OCI-LY7 (cell line): Measurements from ENCODE around the gene MRPL49. TPM values are rescaled to one million over a fixed set of nuclear protein-coding genes. Genes with fewer than 3 reads are reported as not detected.

Experiments used
- BruUV-seq: library from RNA; stranded (reverse); fragments of 400-500 nt; replicated peaks from 2 replicates; lab custom pipeline; 2021; lab: Mats Ljungman, UMichigan
- CTCF ChIA-PET: fragments of 300-600 bp; sonication (Branson Sonifier 250); formaldehyde crosslinking; loops from one replicate; lab custom pipeline; 2022; ENCODE audit warnings: antibody characterized with exemption; ENCODE audit not compliant: unreplicated experiment; lab: Charles Lee
- POLR2A ChIA-PET: fragments of 300-600 bp; sonication (Branson Sonifier 250); formaldehyde crosslinking; loops from one replicate; lab custom pipeline; 2022; ENCODE audit warnings: antibody characterized with exemption; lab: Charles Lee
- DNase-seq: peaks from one replicate; pipeline ENCODE4 v3.0.0-alpha.2; 2015; ENCODE audit warnings: low spot score
- H2AFZ ChIP-seq: fragments of 200-600 bp; sonication (generic), shearing (Covaris generic); 2 replicates; pipeline ENCODE4 v1.6.1; 2014; ENCODE audit warnings: mild to moderate bottlenecking, antibody characterized with exemption, low read length, moderate library complexity
- H3K27ac ChIP-seq: fragments of 200-600 bp; sonication (generic); 2 replicates; pipeline ENCODE4 v1.5.1; 2014; ENCODE audit warnings: mixed run types, low read depth, mild to moderate bottlenecking, moderate library complexity, low read length, inconsistent platforms; ENCODE audit not compliant: poor library complexity, severe bottlenecking
- H3K36me3 ChIP-seq: fragments of 200-600 bp; sonication (generic); 2 replicates; pipeline ENCODE4 v1.6.1; 2014; ENCODE audit warnings: mild to moderate bottlenecking, antibody characterized with exemption, low read length, moderate library complexity, mixed read lengths; ENCODE audit not compliant: insufficient read depth
- H3K4me1 ChIP-seq: fragments of 200-600 bp; sonication (generic); 2 replicates; pipeline ENCODE4 v1.5.1; 2014; ENCODE audit warnings: mild to moderate bottlenecking, low read length; ENCODE audit not compliant: insufficient read depth, poor library complexity, severe bottlenecking
- H3K4me2 ChIP-seq: fragments of 200-600 bp; sonication (generic); 2 replicates; pipeline ENCODE4 v1.6.1; 2014; ENCODE audit warnings: mild to moderate bottlenecking, low read length
- H3K4me3 ChIP-seq: fragments of 200-600 bp; sonication (generic); 2 replicates; pipeline ENCODE4 v1.5.1; 2014; ENCODE audit warnings: mild to moderate bottlenecking, low read depth, low read length; ENCODE audit not compliant: poor library complexity, severe bottlenecking
- H3K79me2 ChIP-seq: fragments of 200-600 bp; sonication (generic); 2 replicates; pipeline ENCODE4 v1.6.1; 2016; ENCODE audit warnings: low read depth, mild to moderate bottlenecking, low read length, moderate library complexity, mixed read lengths; ENCODE audit not compliant: insufficient read depth
- H3K9me2 ChIP-seq: fragments of 200-600 bp; sonication (generic); 2 replicates; pipeline ENCODE4 v1.6.1; 2016; ENCODE audit warnings: mild to moderate bottlenecking, low read length, mixed read lengths; ENCODE audit not compliant: insufficient read depth
- H3K9me3 ChIP-seq: fragments of 200-600 bp; sonication (generic); 2 replicates; pipeline ENCODE4 v1.6.1; 2014; ENCODE audit warnings: mild to moderate bottlenecking, mixed run types, low read length, mixed read lengths
- H4K20me1 ChIP-seq: fragments of 200-600 bp; sonication (generic); 2 replicates; pipeline ENCODE4 v1.6.1; 2014; ENCODE audit warnings: mild to moderate bottlenecking, antibody characterized with exemption, low read length, moderate library complexity, mixed read lengths; ENCODE audit not compliant: insufficient read depth
- CTCF ChIP-seq: fragments of 200-600 bp; sonication (generic); conservative IDR thresholded peaks from 2 replicates; pipeline ENCODE4 v1.5.1; 2014; ENCODE audit warnings: mild to moderate bottlenecking, antibody characterized with exemption, low read length, moderate library complexity, mixed read lengths
- EZH2phosphoT487 ChIP-seq: fragments of 200-600 bp; sonication (generic); IDR thresholded peaks from 2 replicates; pipeline ENCODE4 v1.6.1; 2018; ENCODE audit warnings: low read depth, borderline replicate concordance, mild to moderate bottlenecking, mixed run types, antibody characterized with exemption, low read length, moderate library complexity, mixed read lengths
- intact Hi-C: fragments of 100-400 bp; cut with micrococcal nuclease; formaldehyde crosslinking; loops from one replicate; pipeline ENCODE4 v1.10.0; 2022; ENCODE audit not compliant: unreplicated experiment
- total RNA-seq, 2 experiments: library from RNA; depleted of rRNA in 1 of 2; stranded (reverse); fragments of >200 nt in 1 of 2; shearing (Covaris generic) in 1 of 2; gene quantifications; 2 replicates each; pipeline ENCODE4 v1.2.3, GENCODE V29; 2014 to 2022

MRPL49 gene
- total RNA-seq, 2 experiments from 2014 or later: 65.2 to 81.6 TPM

- CTCF ChIA-PET: no interaction called here
- Histone ChIP-seq H3K4me3 (no peak overlapping the region), H3K4me1 (peaks cover 42% of the 10 kb centered on the region), H3K4me2 (no peak overlapping the region), H3K27ac (no peak overlapping the region), H3K9me2 (no peaks in the 10 kb centered on the region), H3K36me3 (no peaks in the 10 kb centered on the region), H2AFZ (no peak overlapping the region), H4K20me1 (no peaks in the 10 kb centered on the region), H3K79me2 (no peaks in the 10 kb centered on the region), H3K9me3 (no peaks in the 10 kb centered on the region)
- POLR2A ChIA-PET: interaction anchor here (0.5 to 0.6 kb wide), 3 partner anchors 92 to 197 kb away, joined by 3 to 4 read pairs (median 3); no protein-coding TSS in a partner anchor
- TF ChIP-seq EZH2phosphoT487 (no peak), CTCF (no peak)
- DNase-seq: no peak
- intact Hi-C loops: no loop called here
- BruUV-seq: no TSS peak
Observed at GRCh38 chr11:65163684-65164083, 41.6 kb downstream of the MRPL49 start.

GRCh38 chr11:65165410-65166317, 43.5 kb downstream of the MRPL49 start:
- Histone ChIP-seq H3K4me2 (no peak overlapping the region), H3K36me3 (no peaks in the 10 kb centered on the region), H3K9me2 (no peaks in the 10 kb centered on the region), H3K27ac (no peak overlapping the region), H3K79me2 (no peaks in the 10 kb centered on the region), H3K4me3 (no peak overlapping the region), H2AFZ (no peak overlapping the region), H3K9me3 (no peaks in the 10 kb centered on the region), H4K20me1 (no peaks in the 10 kb centered on the region), H3K4me1 (peaks cover 35% of the 10 kb centered on the region)
- POLR2A ChIA-PET: interaction anchor here (0.6 to 0.7 kb wide), 3 partner anchors 10 to 43 kb away, joined by 3 to 4 read pairs (median 3); partner anchors contain the start of genes FAU and MRPL49
- CTCF ChIA-PET: no interaction called here
- intact Hi-C loops: loop anchor here (5.0 kb wide), 1 partner anchor 33 kb away; the partner anchor contains the start of gene SYVN1
- no TSS peak for BruUV-seq
- no peak for DNase-seq
- TF ChIP-seq EZH2phosphoT487: no peak
- TF ChIP-seq CTCF: no peak
